HG03520 (cell line): ENCODE data around the gene KCNIP3.

Experiments
- ATAC-seq: cut with Tn5 transposase; IDR thresholded peaks from one replicate; pipeline ENCODE4 v1.9.1; 2021; ENCODE audit warnings: mild to moderate bottlenecking, moderate library complexity; ENCODE audit not compliant: unreplicated experiment

KCNIP3 gene

GRCh38 chr2:95380731-95381130, 83.6 kb downstream of the KCNIP3 start:
- ATAC-seq = no peak

- no peak for ATAC-seq
These were observed 84.4 kb downstream of the KCNIP3 start for GRCh38 chr2:95381212-95382191.

- no peak for ATAC-seq
These were observed 85.0 kb downstream of the KCNIP3 start for GRCh38 chr2:95382192-95382591.

DNA sequence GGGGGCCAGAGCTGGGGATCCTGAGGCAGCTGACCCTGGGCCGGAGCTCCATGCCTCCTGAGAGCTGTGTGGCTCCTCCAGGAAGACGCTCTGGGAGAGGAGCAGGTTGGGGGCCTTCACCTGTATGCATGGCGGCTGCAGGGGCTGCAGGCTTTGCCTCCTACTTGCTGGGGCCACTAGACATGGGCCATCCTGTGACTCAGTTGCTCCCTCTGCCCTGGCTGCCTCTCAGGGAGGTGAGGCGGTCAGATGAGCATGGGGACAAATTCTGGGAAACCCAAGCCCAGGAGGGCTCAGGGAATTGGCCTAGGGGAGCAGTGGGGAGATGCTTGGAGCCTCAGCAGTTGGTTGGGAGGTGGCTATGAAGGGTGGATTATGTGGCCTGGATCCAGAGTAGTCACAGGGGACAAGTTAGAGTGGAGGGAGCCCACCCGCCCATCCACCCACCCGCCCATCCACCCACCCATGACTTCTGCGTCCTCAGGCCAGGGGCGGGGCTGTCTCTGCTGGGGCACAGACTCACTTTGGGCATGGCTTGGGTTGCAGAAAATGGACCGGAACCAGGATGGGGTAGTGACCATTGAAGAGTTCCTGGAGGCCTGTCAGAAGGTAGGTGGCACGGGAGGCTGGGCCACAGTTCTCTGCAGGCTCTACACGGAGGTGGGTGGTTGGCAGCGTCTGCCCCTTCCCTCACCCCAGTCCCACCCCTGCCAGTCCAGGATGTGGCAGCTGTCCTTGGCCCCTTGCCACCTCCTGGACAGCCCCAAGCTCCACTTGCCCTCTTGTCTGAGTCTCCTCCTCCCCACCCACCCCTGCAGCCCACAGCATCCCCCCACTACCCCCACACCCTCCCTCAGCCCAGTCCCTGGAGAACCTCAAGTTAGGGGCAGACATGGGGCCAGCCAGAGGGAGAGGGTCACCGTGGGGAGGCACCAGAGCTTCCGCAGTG, 85.8 kb downstream of the KCNIP3 start:
- no peak for ATAC-seq

- ATAC-seq = no peak
These were observed 86.5 kb downstream of the KCNIP3 start for GRCh38 chr2:95383635-95384027.

GRCh38 chr2:95384854-95385569, 87.9 kb downstream of the KCNIP3 start:
- no peak for ATAC-seq

DNA sequence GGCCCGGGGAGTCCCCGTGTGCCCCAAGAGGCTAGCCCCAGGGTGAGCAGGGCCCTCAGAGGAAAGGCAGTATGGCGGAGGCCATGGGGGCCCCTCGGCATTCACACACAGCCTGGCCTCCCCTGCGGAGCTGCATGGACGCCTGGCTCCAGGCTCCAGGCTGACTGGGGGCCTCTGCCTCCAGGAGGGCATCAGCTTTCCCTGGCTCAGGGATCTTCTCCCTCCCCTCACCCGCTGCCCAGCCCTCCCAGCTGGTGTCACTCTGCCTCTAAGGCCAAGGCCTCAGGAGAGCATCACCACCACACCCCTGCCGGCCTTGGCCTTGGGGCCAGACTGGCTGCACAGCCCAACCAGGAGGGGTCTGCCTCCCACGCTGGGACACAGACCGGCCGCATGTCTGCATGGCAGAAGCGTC, 88.4 kb downstream of the KCNIP3 start:
- ATAC-seq = no peak

- ATAC-seq = no peak
These were observed 88.9 kb downstream of the KCNIP3 start for GRCh38 chr2:95386031-95386430.

DNA sequence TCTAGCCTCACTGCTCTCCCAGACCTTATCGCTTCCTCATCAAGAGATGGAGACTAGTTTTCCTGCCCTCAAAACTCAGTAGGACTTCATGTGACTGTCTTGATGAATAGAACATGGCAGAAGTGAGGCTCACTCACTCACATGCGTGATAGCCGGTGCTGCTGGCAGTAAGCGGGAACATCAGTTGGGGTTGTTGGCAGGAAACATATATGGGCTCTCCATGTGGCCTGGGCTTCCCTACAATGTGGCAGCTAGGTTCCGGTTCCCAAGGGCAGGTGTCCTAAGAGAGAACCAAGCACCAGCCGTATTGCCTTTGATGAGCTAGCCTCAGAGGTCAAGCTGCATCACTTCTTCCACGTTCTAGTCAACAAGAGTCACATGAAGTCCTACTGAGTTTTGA, 90.2 kb downstream of the KCNIP3 start:
- ATAC-seq = no peak

DNA sequence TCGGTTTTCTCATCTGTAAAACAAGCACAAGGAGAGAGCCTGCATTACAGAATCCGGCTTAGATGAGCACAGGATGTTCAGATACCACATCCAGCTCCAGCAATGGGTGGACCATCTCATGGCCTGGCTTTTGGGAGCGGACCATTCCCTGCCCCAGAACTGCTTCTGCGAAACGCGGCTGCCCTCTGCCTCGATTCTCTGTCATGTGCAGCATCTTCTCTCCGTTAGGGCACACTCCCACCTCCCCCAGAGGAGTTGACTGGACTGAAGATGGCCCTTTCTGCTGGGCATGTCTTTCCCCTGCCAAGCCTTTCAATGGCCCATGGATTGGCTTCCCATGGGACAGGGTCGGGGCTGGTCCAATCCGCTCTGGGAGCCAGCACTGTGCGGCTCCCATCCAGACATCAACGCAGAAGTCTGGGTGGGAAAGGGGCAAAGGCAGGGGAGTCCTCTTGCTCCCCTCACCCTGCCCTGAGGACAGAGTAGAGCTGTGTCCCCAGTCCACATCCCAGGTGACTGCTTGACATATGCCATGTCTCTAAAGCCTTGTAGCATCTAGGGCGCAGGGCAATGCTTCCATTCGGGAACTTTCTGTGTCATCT, 91.0 kb downstream of the KCNIP3 start:
- no peak for ATAC-seq

- ATAC-seq = no peak
These were observed 91.7 kb downstream of the KCNIP3 start for GRCh38 chr2:95388856-95389244.

DNA sequence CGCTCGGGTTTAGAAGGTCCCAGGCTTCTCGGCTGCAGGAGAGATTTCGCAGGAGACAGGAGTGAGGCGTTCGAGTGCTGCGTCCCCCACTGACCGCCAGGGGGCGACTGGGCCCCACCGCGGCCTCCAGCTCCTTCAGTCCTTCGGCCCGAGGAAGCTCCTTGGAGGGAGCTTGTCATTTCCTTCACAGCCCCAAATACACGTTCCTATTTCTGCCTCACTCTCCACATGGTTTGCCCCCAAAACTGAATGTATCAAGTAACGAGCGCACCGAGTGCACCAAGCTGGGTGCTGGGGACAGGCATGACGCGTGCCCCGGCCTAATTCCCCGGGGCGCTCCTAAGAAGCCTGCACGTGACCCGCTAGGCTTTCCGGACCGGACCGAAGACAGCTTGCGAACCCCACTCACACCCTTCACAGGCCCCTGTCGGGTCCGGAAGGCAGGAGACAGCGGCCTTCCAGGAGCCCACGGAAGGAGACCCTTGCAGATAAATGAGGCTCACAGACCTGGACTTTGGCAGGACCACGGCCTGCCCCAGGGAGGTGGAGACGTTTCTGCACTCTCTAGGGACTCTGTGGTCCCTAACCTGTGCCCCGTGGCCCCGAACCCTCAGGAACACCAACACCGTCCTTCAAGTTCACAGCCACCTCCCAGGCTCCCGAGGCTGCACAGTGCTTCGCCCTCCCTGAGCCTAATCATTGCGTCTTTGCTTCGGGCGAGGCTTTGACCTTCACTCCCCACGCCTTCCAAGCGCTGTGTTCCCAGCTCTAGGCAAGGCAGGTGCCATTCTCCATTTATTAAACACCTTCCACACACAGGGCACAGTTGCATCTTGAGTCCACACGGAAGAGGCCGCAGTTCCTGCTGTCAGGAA, 92.3 kb downstream of the KCNIP3 start:
- no peak for ATAC-seq

DNA sequence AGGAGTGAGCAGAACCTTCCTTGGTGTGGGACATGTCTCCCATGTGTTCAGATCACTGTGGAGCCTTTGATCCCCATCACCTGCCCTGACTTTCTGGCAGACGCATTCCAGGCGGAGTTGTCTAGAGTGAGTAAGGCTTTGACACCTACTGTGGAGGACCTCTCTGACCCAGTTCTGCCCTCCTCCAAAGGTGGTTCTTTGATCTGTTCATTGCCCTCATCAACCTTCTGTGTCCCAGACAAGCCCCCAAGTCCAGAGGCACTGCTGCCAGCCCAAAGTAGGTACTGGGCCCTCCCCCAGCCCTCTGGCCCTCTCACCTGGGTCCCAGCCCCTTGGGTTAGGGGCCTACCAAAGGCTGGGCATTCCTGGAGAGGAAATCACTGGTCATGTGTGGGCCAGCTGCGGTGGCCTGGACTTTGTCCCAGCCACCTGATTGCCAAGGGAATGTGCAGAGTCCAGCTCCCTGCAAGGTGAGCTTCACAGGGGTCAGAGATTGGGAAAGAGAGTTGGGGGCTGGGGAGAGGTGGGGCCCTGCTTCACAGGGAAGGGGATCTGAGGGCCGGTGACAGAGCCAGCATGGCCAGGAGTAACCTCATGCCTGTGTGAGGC, 93.2 kb downstream of the KCNIP3 start:
- ATAC-seq = no peak

- ATAC-seq = no peak
These were observed 93.8 kb downstream of the KCNIP3 start for GRCh38 chr2:95390881-95391321.

DNA sequence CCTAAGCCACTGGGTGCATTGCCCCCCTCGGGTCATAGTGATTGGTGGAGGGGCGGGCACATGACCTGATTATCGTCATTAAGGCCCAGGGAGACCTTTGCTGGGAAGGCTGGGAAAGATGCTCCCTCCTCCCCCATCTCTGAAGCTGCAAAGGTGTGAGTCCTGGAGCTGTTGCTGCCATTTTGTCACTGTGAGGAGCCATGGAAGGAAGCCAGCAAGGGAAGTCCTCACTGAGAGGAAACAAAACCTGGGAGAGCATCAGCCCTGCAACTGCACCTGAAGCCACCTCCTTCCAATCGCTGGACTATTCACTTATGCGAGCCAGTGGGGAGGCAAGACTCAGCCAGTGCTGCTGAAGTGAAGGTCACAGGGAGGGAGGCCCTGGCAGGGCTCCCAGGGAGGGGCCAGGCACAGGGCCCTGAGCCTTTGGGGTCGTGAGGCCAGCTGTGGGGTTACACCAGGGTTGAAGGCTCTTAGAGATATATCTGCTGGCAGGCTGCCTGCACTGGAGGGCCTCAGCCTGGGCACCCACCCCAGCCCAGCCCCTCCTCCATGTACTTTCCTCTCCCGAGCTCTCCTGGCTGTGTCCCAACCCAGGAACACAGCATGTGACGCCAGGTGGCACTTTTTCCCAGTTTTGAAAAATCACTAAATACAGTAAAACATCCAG, 94.6 kb downstream of the KCNIP3 start:
- ATAC-seq = no peak

DNA sequence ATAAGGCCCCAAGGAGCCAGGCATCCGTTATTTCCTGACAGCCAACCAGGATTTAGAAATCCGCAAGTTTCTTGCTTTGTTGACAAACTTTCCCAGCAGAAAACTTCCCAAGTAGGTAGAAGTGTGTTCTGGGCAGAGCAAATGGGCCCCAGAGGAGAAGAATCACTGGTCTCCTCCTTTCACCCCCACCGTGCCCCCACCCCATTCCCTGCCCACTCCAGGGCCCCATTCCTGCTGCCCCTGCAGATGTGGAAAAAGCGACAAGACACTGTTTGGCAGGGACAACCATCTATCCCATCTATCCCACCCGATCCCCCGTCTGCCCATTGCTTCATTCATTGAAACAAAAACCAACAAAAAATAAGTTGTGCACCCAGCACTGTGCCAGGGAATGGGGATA, 95.2 kb downstream of the KCNIP3 start:
- ATAC-seq = no peak

DNA sequence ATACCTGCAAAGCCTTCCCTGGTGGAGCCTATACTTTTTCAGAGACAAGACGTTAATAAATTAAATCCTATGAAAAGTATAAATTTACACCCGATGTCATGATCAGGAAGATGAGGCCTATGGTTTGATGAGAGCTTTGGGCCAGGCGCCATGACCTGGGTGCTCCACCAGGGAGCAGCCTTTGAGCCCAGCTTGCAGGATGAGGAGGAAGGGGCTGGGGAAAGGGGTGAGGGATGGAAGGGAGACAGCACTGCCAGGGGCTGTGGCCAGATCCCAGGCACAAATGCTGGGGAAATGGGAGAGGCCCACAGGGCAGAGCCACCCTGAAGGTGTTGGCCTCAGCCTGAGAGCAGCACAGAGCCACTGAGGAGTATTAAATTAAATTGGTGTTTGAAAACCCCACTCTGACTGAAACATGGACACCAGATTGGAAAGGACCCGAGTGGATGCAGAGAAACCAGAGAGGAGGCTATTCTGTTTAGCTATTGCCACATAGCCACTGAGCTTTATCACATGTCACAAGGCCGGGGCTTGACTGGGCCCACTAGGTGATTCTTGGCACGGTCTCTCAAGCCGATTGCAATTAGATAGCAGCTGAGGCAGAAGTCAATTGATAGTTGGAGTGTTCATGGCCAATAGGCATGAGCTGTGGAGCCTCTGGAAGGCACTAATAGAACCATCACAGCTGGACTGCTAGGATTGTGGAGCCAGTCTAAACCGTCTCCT, 95.7 kb downstream of the KCNIP3 start:
- ATAC-seq = no peak

DNA sequence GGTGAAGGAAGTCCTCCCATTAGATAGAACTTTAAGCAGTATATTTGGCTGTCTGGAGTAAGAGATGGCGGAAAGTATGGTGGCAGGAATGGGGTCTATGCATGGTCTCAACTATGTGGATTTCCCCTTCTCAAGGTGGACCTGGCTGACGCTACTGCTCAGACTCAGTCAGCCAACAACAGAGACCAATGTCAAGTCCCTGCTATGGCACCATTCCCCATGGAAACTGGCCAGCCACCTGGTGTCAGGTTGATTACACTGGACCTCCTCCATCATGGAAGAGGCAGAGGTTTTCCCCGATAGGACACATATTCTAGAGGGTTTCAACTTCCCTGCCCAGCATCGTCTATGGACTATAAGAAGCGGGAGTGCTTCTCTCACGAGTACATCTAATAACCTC, 96.8 kb downstream of the KCNIP3 start:
- no peak for ATAC-seq
